PC-9 (cell line): ENCODE data around the gene FST.

Experiments
- CTCF ChIP-seq: fragments of 200-600 bp; sonication (generic); conservative IDR thresholded peaks from 2 replicates; pipeline ENCODE4 v1.6.1; 2017; ENCODE audit warnings: mixed run types, antibody characterized with exemption, mild to moderate bottlenecking, moderate library complexity
- EZH2 ChIP-seq: fragments of 200-600 bp; sonication (generic); IDR thresholded peaks from 2 replicates; pipeline ENCODE4 v1.8.0; 2017; ENCODE audit warnings: antibody characterized with exemption, low read depth

GRCh38 chr5:53479045-53479589 lies 1.3 kb upstream of the FST start:
- TF ChIP-seq CTCF (no peak), EZH2 (no peak)
